Transverse colon (tissue), 4 donors: ENCODE measurements around the gene PDK2. TPM values are rescaled to one million over a fixed set of nuclear protein-coding genes. Genes with fewer than 3 reads are reported as not detected.

Experiments
- DNase-seq: peaks from one replicate; pipeline ENCODE4 v3.0.0-alpha.2; 2019
- H3K27ac ChIP-seq, 4 donors: fragments of 200-600 bp; sonication (generic); 2 replicates each; pipeline ENCODE4 v1.5.1; 2016 to 2018; ENCODE audit warnings: inconsistent platforms in 4 of 4
- H3K27me3 ChIP-seq: fragments of 200-600 bp; sonication (generic); 2 replicates; pipeline ENCODE4 v1.5.1; 2017; ENCODE audit warnings: inconsistent platforms
- H3K36me3 ChIP-seq, 4 donors: fragments of 200-600 bp; sonication (generic); 2 replicates each; pipeline ENCODE4 v1.5.1; 2017 to 2019; ENCODE audit warnings: inconsistent platforms in 4 of 4
- H3K4me1 ChIP-seq, 4 donors: fragments of 200-600 bp; sonication (generic); 2 replicates each; pipeline ENCODE4 v1.5.1; 2017 to 2020; ENCODE audit warnings: inconsistent platforms in 4 of 4
- H3K4me3 ChIP-seq, 4 donors: fragments of 200-600 bp; sonication (generic); 1 replicate in 1 of 4; 2 replicates in 3 of 4; pipeline versions ENCODE4 v1.5.1 to v1.6.1; 2017 to 2019; ENCODE audit warnings: inconsistent platforms in 4 of 4
- H3K9me3 ChIP-seq, 2 donors: fragments of 200-600 bp; sonication (generic); 2 replicates each; pipeline ENCODE4 v1.5.1; 2017 to 2019; ENCODE audit warnings: inconsistent platforms in 2 of 2
- CTCF ChIP-seq, 5 experiments: fragments of 200-600 bp in 3 of 5; fragments of 450-650 bp in 2 of 5; sonication (generic) in 3 of 5; IDR thresholded peaks; 1 replicate in 2 of 5; 2 replicates in 3 of 5; pipeline ENCODE4 v1.5.1; 2016 to 2017; ENCODE audit warnings: antibody characterized with exemption in 5 of 5, inconsistent platforms in 3 of 5, mild to moderate bottlenecking in 2 of 5, moderate library complexity in 1 of 5
- EP300 ChIP-seq: sonication (generic); formaldehyde crosslinking; IDR thresholded peaks from one replicate; pipeline ENCODE4 v1.6.1; 2017; ENCODE audit warnings: antibody characterized with exemption, low read depth
- POLR2A ChIP-seq: fragments of 450-650 bp; IDR thresholded peaks from one replicate; pipeline ENCODE4 v1.6.1; 2016; ENCODE audit warnings: antibody characterized with exemption, mild to moderate bottlenecking, moderate library complexity
- POLR2AphosphoS5 ChIP-seq, 3 donors: sonication (generic); formaldehyde crosslinking; IDR thresholded peaks; one replicate each; pipeline ENCODE4 v1.6.1; 2016; ENCODE audit warnings: antibody characterized with exemption in 3 of 3
- WGBS, 2 donors: methylation state at CpG; one replicate each; pipeline ENCODE4 v1.1.5; 2018; ENCODE audit warnings: low coverage in 1 of 2; 5-methylcytosine and 5-hydroxymethylcytosine counted together
- in situ Hi-C, 4 donors: fragments of 200-750 bp; cut with MboI; loops; one replicate each; pipeline versions ENCODE4 v1.15.0 to v1.15.1; 2017; ENCODE audit warnings: low sequenced_read_pairs in 3 of 4, low pct_ligation_motif_present in 1 of 4, low pct_unique_long_range_greater_than_20kb in 1 of 4
- intact Hi-C: fragments of 100-400 bp; cut with DNase I; formaldehyde crosslinking; loops from one replicate; pipeline ENCODE4 v1.15.1; 2023; ENCODE audit warnings: low total_unique reads
- total RNA-seq, 4 donors: library from RNA; depleted of rRNA; stranded (reverse); fragments of >200 nt; gene quantifications; one replicate each; pipeline ENCODE4 v1.1.0, GENCODE V29; 2016

PDK2 gene
- total RNA-seq, 4 donors from 2014 or later, result 84.6 to 292 (median 136) TPM

DNA sequence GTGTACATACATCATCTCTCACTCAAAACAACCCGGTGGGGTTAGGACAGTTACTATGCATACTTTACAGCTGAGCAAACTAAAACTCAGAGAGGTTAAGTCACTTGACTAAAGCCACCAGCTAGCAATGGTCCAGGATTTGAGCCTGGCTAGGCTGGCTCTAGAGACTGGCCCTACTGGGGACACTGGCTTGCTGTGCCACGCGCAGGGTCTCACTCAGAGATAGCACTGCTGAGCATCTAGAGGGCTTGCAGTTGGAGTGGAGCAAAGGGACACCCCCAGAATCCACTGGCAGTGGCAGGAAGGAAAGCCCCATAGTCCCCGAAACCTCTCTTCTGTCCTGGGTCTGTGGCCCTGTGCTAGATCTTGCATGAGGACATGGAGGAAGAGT is 23.7 kb downstream of the PDK2 start:
- WGBS, 2 donors, result 84% methylated on average over 4 of the region's 4 CpGs; no CpG with 5 or more reads in 1 of the 2 donors
- DNase-seq, result no peak
- Histone ChIP-seq H3K4me3 (no peak overlapping the region), H3K27ac (no peak overlapping the region), H3K9me3 (no peaks in the 10 kb centered on the region), H3K4me1 (peaks cover 3 to 25% (median 10%) of the 10 kb centered on the region in 4 donors), H3K36me3 (no peaks in the 10 kb centered on the region), H3K27me3 (peaks cover 18% of the 10 kb centered on the region)
- TF ChIP-seq CTCF (IDR thresholded peaks at IDR 0.05), result no peak
- TF ChIP-seq EP300, result no peak
- TF ChIP-seq POLR2A, result no peak
- TF ChIP-seq POLR2AphosphoS5 (IDR thresholded peaks at IDR 0.05), result no peak
- intact Hi-C loops, result no loop called here
- in situ Hi-C loops, result no loop called here

- no peak for TF ChIP-seq POLR2A
- TF ChIP-seq CTCF (IDR thresholded peaks at IDR 0.05), result no peak
- TF ChIP-seq EP300, result no peak
- no peak for TF ChIP-seq POLR2AphosphoS5 (IDR thresholded peaks at IDR 0.05)
- WGBS, 2 donors, result 76 to 87% methylated on average over 5 to 7 of the region's 7 CpGs
Observed at GRCh38 chr17:50120475-50121253, 25.5 kb downstream of the PDK2 start.

GRCh38 chr17:50122945-50123344 is 27.8 kb downstream of the PDK2 start:
- WGBS, 2 donors, result 88 to 100% methylated on average over 2 to 3 of the region's 3 CpGs
- Histone ChIP-seq H3K27ac (no peak overlapping the region), H3K36me3 (no peaks in the 10 kb centered on the region), H3K4me1 (peaks cover 0 to 15% (median 0%) of the 10 kb centered on the region in 4 donors), H3K27me3 (peaks cover 7% of the 10 kb centered on the region), H3K9me3 (no peaks in the 10 kb centered on the region), H3K4me3 (no peak overlapping the region)
- no peak for TF ChIP-seq CTCF (IDR thresholded peaks at IDR 0.05)
- TF ChIP-seq EP300, result no peak
- DNase-seq, result no peak
- in situ Hi-C loops, result no loop called here
- intact Hi-C loops, result no loop called here

More at GRCh38 chr17:50120475-50121253, 25.5 kb downstream of the PDK2 start:
- H3K27me3 ChIP-seq, result peaks cover 15% of the 10 kb centered on the region
- H3K36me3 ChIP-seq, result no peaks in the 10 kb centered on the region
- H3K9me3 ChIP-seq, result no peaks in the 10 kb centered on the region
- in situ Hi-C loops, result no loop called here
- no peak for DNase-seq
- peaks cover 3 to 21% (median 10%) of the 10 kb centered on the region in 4 donors for H3K4me1 ChIP-seq
- no peak overlapping the region for H3K27ac ChIP-seq
- intact Hi-C loops, result no loop called here
- no peak overlapping the region for H3K4me3 ChIP-seq

DNA sequence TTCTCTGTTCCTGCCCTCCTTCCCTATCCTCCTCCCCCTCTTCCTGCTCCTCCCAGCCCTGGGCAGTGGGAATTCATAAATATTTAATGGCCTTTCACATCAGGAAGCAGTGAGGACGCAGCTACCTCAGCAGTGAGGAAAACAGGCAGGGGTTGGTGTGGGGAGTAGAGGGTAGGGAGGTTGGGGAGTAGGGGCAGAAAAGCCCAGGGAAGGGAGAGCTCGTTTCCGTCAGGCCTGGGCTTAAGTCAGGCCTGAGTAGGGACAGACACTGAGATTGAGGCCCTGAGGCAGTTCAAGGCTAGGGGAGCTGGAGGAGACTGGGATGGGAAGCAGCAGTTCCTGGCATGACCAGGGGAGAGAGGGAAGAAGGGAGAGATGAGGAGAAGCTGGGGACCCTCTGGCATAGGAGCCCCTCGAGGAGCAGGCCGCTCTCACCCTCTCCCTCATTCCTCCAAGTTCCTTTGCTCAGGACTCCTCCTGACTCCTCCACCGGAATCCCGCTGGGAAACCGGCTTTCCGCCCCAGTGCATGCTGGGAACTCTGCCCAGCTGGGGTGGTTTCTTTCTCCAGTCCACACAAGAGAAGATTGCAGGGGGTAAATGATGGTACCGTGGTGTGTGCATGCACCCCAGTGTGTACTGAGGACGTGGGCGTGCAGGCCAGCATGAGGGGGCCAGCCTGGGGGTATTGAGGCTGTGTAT is 28.6 kb downstream of the PDK2 start:
- TF ChIP-seq EP300 (no peak), POLR2A (no peak), POLR2AphosphoS5 (IDR thresholded peaks at IDR 0.05) (no peak), CTCF (IDR thresholded peaks at IDR 0.05) (no peak)
- intact Hi-C loops (no loop called here), in situ Hi-C loops (no loop called here)
- Histone ChIP-seq H3K27ac (peak overlapping the region in 1 of 4 donors; percentile 42), H3K27me3 (peaks cover 9% of the 10 kb centered on the region), H3K4me3 (no peak overlapping the region), H3K36me3 (no peaks in the 10 kb centered on the region), H3K4me1 (peaks cover 2 to 24% (median 4%) of the 10 kb centered on the region in 4 donors), H3K9me3 (no peaks in the 10 kb centered on the region)
- DNase-seq, result no peak
- WGBS, 2 donors, result 40 to 57% methylated on average over 2 to 12 of the region's 12 CpGs
